Fibroblast of mammary gland (primary cell): Measurements from ENCODE around the gene TSHZ2.
"Not testable (repeated sequence)": the region's sequence is repeated elsewhere in the genome, so short reads cannot be mapped to it uniquely, and the experiment has no call there.

ENCODE experiments used
- DNase-seq: peaks from one replicate; pipeline ENCODE4 v3.0.0-alpha.2; 2010; ENCODE audit warnings: low read depth
- H3K4me3 ChIP-seq: 2 replicates; pipeline ENCODE4 v1.5.1; 2011; ENCODE audit warnings: low read depth, mild to moderate bottlenecking, low read length, moderate library complexity; ENCODE audit not compliant: control insufficient read depth
- TF ChIP-seq, protein P1 (sequence below): conservative IDR thresholded peaks from 2 replicates; pipeline ENCODE4 v1.5.1; 2011; ENCODE audit warnings: low read depth, low read length, inconsistent platforms; ENCODE audit not compliant: control insufficient read depth, insufficient read depth

TSHZ2 gene

GRCh38 chr20:53497246-53497645 lies 525.1 kb downstream of the TSHZ2 start:
- no peak for DNase-seq
- no peak overlapping the region for H3K4me3 ChIP-seq
- TF ChIP-seq, protein P1, sequence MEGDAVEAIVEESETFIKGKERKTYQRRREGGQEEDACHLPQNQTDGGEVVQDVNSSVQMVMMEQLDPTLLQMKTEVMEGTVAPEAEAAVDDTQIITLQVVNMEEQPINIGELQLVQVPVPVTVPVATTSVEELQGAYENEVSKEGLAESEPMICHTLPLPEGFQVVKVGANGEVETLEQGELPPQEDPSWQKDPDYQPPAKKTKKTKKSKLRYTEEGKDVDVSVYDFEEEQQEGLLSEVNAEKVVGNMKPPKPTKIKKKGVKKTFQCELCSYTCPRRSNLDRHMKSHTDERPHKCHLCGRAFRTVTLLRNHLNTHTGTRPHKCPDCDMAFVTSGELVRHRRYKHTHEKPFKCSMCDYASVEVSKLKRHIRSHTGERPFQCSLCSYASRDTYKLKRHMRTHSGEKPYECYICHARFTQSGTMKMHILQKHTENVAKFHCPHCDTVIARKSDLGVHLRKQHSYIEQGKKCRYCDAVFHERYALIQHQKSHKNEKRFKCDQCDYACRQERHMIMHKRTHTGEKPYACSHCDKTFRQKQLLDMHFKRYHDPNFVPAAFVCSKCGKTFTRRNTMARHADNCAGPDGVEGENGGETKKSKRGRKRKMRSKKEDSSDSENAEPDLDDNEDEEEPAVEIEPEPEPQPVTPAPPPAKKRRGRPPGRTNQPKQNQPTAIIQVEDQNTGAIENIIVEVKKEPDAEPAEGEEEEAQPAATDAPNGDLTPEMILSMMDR = no peak

GRCh38 chr20:53498341-53498740 lies 526.2 kb downstream of the TSHZ2 start:
- no peak overlapping the region for H3K4me3 ChIP-seq
- TF ChIP-seq, protein P1 = no peak
- DNase-seq = no peak

GRCh38 chr20:53500651-53501050 lies 528.5 kb downstream of the TSHZ2 start:
- TF ChIP-seq, protein P1 = no peak
- DNase-seq = no peak
- no peak overlapping the region for H3K4me3 ChIP-seq

GRCh38 chr20:53502820-53503219 lies 530.7 kb downstream of the TSHZ2 start:
- TF ChIP-seq, protein P1 = no peak
- no peak for DNase-seq

GRCh38 chr20:53503517-53503919 lies 531.4 kb downstream of the TSHZ2 start:
- TF ChIP-seq, protein P1 = no peak
- DNase-seq = no peak
- no peak overlapping the region for H3K4me3 ChIP-seq

More at GRCh38 chr20:53502820-53503219, 530.7 kb downstream of the TSHZ2 start:
- H3K4me3 ChIP-seq = no peak overlapping the region

- H3K4me3 ChIP-seq, DNase-seq: not testable (repeated sequence)
Measured at GRCh38 chr20:53504106-53504505, 531.9 kb downstream of the TSHZ2 start.

- H3K4me3 ChIP-seq = no peak overlapping the region
- TF ChIP-seq, protein P1 = no peak
- peak; percentile 49 for DNase-seq
Measured at GRCh38 chr20:53510262-53510661, 538.1 kb downstream of the TSHZ2 start.
